NCI-H748 treated with DMSO at 0.1 percent for 48 hours (cell line): ENCODE results near the gene RNF145.

Experiments used
- DNase-seq: peaks from one replicate; lab custom pipeline; 2025; lab: John Stamatoyannopoulos, UW

RNF145 gene

DNA sequence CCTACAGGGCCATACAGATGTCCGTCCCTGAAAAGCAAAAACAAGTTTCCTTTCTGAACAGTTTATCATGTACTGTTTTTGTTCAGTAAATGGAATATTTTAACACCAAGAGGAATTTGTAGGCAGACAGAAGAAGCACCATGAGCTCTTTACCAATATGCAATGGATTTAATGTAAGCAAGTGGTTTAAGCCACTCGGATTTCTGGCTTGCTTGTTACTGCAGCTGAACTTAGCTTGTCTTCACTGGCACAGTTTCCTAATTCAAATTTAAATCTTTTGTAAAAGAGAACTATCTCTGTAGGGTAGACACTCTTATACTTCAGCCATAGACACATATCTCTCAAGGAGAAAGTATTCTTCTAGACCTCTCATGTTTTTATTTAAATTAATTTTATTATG lies 96.9 kb downstream of the RNF145 start:
- no peak for DNase-seq
